ENCODE measurements around the gene MYH4.

DNA sequence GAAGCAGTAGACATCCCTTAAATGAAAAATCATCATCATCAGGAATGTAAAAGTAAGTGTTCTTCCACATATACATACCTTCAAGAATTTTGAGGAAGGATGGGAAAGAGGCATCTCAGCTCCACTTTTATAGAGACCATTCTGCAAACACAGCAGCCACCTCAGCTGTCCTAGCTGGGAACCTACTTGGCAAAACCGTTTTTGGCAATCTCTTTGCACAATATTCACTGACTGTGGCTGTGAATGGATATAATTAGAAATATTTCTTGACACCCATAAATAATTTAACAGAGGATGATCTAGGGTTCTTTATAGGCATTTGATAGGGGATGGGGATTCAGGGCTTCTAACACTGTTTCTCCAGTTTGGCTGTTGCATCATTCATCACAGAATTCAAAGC lies at the start of gene MYH4:
- TF ChIP-seq, protein P1, sequence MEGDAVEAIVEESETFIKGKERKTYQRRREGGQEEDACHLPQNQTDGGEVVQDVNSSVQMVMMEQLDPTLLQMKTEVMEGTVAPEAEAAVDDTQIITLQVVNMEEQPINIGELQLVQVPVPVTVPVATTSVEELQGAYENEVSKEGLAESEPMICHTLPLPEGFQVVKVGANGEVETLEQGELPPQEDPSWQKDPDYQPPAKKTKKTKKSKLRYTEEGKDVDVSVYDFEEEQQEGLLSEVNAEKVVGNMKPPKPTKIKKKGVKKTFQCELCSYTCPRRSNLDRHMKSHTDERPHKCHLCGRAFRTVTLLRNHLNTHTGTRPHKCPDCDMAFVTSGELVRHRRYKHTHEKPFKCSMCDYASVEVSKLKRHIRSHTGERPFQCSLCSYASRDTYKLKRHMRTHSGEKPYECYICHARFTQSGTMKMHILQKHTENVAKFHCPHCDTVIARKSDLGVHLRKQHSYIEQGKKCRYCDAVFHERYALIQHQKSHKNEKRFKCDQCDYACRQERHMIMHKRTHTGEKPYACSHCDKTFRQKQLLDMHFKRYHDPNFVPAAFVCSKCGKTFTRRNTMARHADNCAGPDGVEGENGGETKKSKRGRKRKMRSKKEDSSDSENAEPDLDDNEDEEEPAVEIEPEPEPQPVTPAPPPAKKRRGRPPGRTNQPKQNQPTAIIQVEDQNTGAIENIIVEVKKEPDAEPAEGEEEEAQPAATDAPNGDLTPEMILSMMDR (IDR thresholded peaks at IDR 0.05) = no peak
- TF ChIP-seq POLR2A (IDR thresholded peaks at IDR 0.05) = no peak

All from adrenal gland (tissue), 5 donors.